Lower leg skin (tissue), 4 donors: Measurements from ENCODE around the gene KIAA0825. TPM values are rescaled to one million over a fixed set of nuclear protein-coding genes. Genes with fewer than 3 reads are reported as not detected.

Experiments used
- DNase-seq, 2 donors: peaks; one replicate each; pipeline ENCODE4 v3.0.0-alpha.2; 2019; ENCODE audit warnings: low spot score in 2 of 2
- H3K4me3 ChIP-seq: fragments of 200-600 bp; sonication (generic); 2 replicates; pipeline ENCODE4 v1.5.1; 2017; ENCODE audit warnings: mild to moderate bottlenecking, low read depth; ENCODE audit not compliant: poor library complexity, severe bottlenecking
- POLR2A ChIP-seq, 2 donors: fragments of 450-650 bp; IDR thresholded peaks; one replicate each; pipeline ENCODE4 v1.6.1; 2016 to 2017; ENCODE audit warnings: antibody characterized with exemption in 2 of 2, mild to moderate bottlenecking in 1 of 2, moderate library complexity in 1 of 2
- WGBS, 2 donors: methylation state at CpG; one replicate each; pipeline ENCODE4 v1.1.5; 2018; 5-methylcytosine and 5-hydroxymethylcytosine counted together
- intact Hi-C: fragments of 100-400 bp; cut with DNase I; formaldehyde crosslinking; loops from one replicate; pipeline ENCODE4 v1.15.0; 2023; ENCODE audit warnings: low total_unique reads
- total RNA-seq, 4 donors: library from RNA; depleted of rRNA; stranded (reverse); fragments of >200 nt; gene quantifications; one replicate each; pipeline ENCODE4 v1.1.0, GENCODE V29; 2016
- TF ChIP-seq, protein P1 (sequence below), 3 donors: fragments of 450-650 bp; IDR thresholded peaks; one replicate each; pipeline ENCODE4 v1.5.1; 2016; ENCODE audit warnings: antibody characterized with exemption in 3 of 3, mild to moderate bottlenecking in 3 of 3, moderate library complexity in 2 of 3

The KIAA0825 gene
- total RNA-seq, 4 donors from 2014 or later: 1.6 to 3.4 (median 2.5) TPM

DNA sequence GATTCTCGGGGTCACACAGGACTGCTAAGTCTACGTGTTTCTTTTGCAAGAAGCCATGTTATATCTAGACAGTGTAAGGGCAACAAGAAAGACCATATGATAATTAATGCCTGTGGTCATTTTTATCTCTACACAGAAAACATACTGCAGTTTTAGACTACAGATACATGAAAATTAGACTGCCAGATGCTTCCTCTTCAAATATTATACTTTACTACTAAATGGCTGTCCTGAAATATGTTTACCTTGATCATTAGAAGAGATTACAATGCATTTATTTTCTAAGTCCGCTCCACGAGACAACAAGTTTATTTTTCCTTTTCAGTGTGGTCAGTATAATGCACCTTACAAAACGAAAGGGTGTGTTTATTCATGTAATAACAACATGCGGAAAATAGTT, 147.6 kb downstream of the KIAA0825 start:
- TF ChIP-seq, protein P1, sequence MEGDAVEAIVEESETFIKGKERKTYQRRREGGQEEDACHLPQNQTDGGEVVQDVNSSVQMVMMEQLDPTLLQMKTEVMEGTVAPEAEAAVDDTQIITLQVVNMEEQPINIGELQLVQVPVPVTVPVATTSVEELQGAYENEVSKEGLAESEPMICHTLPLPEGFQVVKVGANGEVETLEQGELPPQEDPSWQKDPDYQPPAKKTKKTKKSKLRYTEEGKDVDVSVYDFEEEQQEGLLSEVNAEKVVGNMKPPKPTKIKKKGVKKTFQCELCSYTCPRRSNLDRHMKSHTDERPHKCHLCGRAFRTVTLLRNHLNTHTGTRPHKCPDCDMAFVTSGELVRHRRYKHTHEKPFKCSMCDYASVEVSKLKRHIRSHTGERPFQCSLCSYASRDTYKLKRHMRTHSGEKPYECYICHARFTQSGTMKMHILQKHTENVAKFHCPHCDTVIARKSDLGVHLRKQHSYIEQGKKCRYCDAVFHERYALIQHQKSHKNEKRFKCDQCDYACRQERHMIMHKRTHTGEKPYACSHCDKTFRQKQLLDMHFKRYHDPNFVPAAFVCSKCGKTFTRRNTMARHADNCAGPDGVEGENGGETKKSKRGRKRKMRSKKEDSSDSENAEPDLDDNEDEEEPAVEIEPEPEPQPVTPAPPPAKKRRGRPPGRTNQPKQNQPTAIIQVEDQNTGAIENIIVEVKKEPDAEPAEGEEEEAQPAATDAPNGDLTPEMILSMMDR (IDR thresholded peaks at IDR 0.05): no peak
- no peak for TF ChIP-seq POLR2A (IDR thresholded peaks at IDR 0.05)
- no peak for DNase-seq
- intact Hi-C loops: no loop called here
- WGBS, 2 donors: 89% methylated on average over 6 of the region's 6 CpGs
- no peak overlapping the region for H3K4me3 ChIP-seq

DNA sequence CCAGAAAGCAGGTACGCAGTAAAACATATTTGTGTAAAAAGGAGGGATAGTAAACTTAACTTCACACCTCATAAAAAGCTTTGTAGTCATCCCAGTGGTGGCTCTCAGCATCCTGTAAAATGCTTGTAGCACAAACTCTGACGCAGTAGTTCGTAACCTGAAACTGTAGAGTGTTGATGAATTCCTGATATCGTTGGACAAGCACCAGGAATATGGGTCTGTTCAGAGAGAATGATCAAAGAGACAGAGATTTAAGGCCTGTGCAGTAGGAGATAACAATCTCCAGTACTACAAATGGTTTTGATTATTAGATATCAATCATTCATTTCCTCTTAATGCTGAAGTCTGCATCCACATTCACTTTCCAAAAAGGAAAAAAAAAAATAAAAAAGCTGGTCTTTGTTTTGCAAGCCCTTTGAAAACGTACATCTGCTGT, 148.5 kb downstream of the KIAA0825 start:
- no peak for TF ChIP-seq POLR2A (IDR thresholded peaks at IDR 0.05)
- TF ChIP-seq, protein P1 (IDR thresholded peaks at IDR 0.05): no peak
- H3K4me3 ChIP-seq: no peak overlapping the region
- no peak for DNase-seq
- intact Hi-C loops: no loop called here
- 57 to 61% methylated on average over 5 of the region's 5 CpGs for WGBS, 2 donors

DNA sequence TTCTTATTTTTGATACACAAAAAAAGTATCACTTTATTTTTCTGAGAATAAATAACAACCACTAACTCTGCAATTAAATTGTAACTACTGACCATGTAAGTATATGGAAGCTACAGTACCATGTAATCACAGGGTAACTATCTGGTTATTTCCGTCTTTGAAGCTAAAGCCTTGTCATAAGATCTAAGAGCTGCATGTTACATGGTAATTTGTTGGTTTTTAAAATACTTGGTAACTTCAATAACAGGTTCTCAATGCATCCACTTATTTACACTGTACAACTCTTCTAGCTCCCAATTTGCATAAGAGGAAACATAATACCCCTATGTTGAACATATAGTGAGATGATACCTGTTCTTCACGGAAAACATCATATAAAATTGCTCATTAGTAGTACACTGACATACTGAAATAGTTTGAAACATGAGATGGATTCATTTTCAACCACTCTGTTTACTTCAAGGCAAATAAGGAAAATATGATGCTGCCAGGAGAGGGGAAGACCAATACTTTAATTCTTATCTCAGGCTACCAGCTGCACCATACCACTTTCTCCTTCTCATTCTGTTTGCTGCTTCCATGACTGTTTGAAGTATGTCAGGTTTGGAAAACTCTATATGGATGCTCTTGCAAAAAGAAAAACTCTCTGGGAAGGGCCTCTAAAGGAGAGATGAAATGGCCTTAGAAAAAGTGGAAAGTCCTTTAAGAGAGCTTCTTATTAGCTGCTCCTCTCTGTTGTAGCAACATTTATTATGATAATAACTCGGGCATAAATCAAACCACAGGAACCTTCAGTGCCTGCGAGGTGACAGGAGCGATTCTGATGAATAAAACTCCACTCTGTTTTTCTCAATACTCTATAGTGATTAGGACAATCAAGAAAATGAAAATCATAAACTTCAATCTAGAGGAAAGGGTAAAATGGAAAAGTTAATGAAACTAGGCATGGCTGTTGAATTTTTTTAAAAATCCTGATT, 150.2 kb downstream of the KIAA0825 start:
- intact Hi-C loops: no loop called here
- no peak for TF ChIP-seq POLR2A (IDR thresholded peaks at IDR 0.05)
- TF ChIP-seq, protein P1 (IDR thresholded peaks at IDR 0.05): no peak
- 94 to 96% methylated on average over 5 of the region's 5 CpGs for WGBS, 2 donors
- no peak for DNase-seq
- no peak overlapping the region for H3K4me3 ChIP-seq

DNA sequence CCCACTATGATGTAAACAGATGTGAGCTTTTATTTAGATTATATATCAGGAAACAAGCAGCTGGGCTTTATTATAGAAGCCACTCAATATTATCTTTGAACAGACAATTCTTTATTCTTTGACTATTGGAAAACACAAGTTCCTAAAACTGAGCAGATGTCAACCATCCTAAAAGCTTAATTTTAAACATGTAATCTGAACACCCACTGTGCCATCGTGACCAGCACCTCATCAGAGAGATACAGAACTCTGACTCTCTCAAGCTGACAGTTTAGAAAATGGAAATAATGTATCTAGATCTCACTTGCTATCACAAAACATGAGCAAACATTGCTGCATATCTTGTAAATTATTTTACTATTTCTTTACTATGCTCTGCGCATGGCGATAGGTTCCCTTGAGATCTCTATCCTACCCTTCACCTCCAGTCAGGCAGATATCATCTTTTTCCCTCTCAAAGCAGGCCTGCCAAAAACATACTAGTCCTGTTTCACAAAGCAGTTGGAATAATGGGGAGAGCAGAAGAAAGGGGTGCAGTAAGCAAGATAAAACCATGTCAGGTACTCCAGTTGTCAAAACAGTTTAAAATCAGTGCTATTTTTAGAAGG, 151.0 kb downstream of the KIAA0825 start:
- TF ChIP-seq POLR2A (IDR thresholded peaks at IDR 0.05): no peak
- TF ChIP-seq, protein P1 (IDR thresholded peaks at IDR 0.05): no peak
- DNase-seq: no peak
- intact Hi-C loops: no loop called here
- H3K4me3 ChIP-seq: no peak overlapping the region
- WGBS, 2 donors: 97 to 98% methylated on average over 3 of the region's 3 CpGs

DNA sequence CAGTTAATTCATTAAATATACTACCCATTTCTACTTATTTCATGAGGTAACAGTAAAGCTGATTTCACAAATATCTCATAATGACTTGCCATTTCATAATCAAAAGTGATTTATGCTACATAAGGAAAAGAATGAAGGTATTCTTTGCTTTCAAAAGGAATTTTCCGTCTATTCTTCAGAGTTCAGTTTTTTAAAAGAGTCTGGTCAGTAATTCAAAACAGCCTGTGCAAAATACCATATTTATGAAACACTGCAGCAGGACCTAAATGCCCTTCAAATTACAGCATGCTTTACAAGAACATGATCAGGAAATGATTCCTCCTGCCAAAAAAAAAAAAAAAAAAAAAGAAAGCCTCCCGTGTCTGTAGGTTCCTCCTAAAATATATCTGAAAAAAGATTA, 154.7 kb downstream of the KIAA0825 start:
- DNase-seq: no peak
- intact Hi-C loops: no loop called here
- WGBS, 2 donors: 31 to 43% methylated on average over 2 of the region's 2 CpGs
- H3K4me3 ChIP-seq: no peak overlapping the region
- TF ChIP-seq POLR2A (IDR thresholded peaks at IDR 0.05): no peak
- TF ChIP-seq, protein P1 (IDR thresholded peaks at IDR 0.05): no peak
